Measurements from ENCODE around the gene SLC17A1.

GRCh38 chr6:25831532-25832306 lies at the start of gene SLC17A1:
- no peak for TF ChIP-seq CTCF (conservative IDR thresholded peaks at IDR 0.05 in 1 of 2, IDR thresholded peaks at IDR 0.05 in 1 of 2; ENCODE audit: low read depth in 1 of 2, low read length in 2 of 2)
- no peak for TF ChIP-seq EZH2 (IDR thresholded peaks at IDR 0.05; ENCODE audit: low read length, missing control alignments)
